Right lobe of liver (tissue), 4 donors: ENCODE results near the gene SFSWAP.
"Not testable (repeated sequence)": the region's sequence is repeated elsewhere in the genome, so short reads cannot be mapped to it uniquely, and the experiment has no call there.

ENCODE experiments used
- CTCF ChIP-seq, 4 donors: fragments of 200-600 bp in 3 of 4; fragments of 450-650 bp in 1 of 4; IDR thresholded peaks; one replicate each; pipeline versions ENCODE4 v1.5.1 to v1.8.0; 2016 to 2022; ENCODE audit warnings: antibody characterized with exemption in 4 of 4, mild to moderate bottlenecking in 2 of 4
- POLR2A ChIP-seq: fragments of 450-650 bp; IDR thresholded peaks from one replicate; pipeline ENCODE4 v1.6.1; 2017; ENCODE audit warnings: antibody characterized with exemption, mild to moderate bottlenecking
- donor health status: DM: no; HTN: no; CAD: no.
- donor health status: DM: no; HTN: no; CAD: no.
- donor health status: DM: no; HTN: yes; CAD: no.

GRCh38 chr12:131666486-131666885 is 44.4 kb upstream of the SFSWAP start:
- TF ChIP-seq CTCF (IDR thresholded peaks at IDR 0.05); POLR2A: not testable (repeated sequence)
